DMS53 (cell line): ENCODE data around the gene ENTPD8.
"Not testable (repeated sequence)": the region's sequence is repeated elsewhere in the genome, so short reads cannot be mapped to it uniquely, and the experiment has no call there.

ENCODE experiments used
- DNase-seq: peaks from one replicate; lab custom pipeline; 2025; lab: John Stamatoyannopoulos, UW

ENTPD8 gene

GRCh38 chr9:137411645-137412380 lies 29.3 kb downstream of the ENTPD8 start:
- DNase-seq: no peak

- DNase-seq: no peak
Observed at GRCh38 chr9:137411260-137411644, 29.9 kb downstream of the ENTPD8 start.

GRCh38 chr9:137410891-137411249 lies 30.3 kb downstream of the ENTPD8 start:
- no peak for DNase-seq

GRCh38 chr9:137410236-137410890 lies 30.8 kb downstream of the ENTPD8 start:
- not testable (repeated sequence) for DNase-seq

GRCh38 chr9:137409515-137409914 lies 31.6 kb downstream of the ENTPD8 start:
- DNase-seq: no peak

GRCh38 chr9:137408651-137409405 lies 32.3 kb downstream of the ENTPD8 start:
- DNase-seq: no peak

GRCh38 chr9:137407590-137408300 lies 33.4 kb downstream of the ENTPD8 start:
- DNase-seq: no peak

- DNase-seq: peak; percentile 88
Observed at GRCh38 chr9:137406876-137407589, 34.1 kb downstream of the ENTPD8 start.

GRCh38 chr9:137406085-137406760 lies 34.9 kb downstream of the ENTPD8 start:
- no peak for DNase-seq

GRCh38 chr9:137405677-137406081 lies 35.5 kb downstream of the ENTPD8 start:
- DNase-seq: no peak

- no peak for DNase-seq
Observed at GRCh38 chr9:137404961-137405567, 36.1 kb downstream of the ENTPD8 start.

- no peak for DNase-seq
Observed at GRCh38 chr9:137403269-137403668, 37.9 kb downstream of the ENTPD8 start.

- no peak for DNase-seq
Observed at GRCh38 chr9:137402746-137403145, 38.4 kb downstream of the ENTPD8 start.

GRCh38 chr9:137398561-137399468 lies 42.3 kb downstream of the ENTPD8 start:
- no peak for DNase-seq

- no peak for DNase-seq
Observed at GRCh38 chr9:137397675-137398423, 43.3 kb downstream of the ENTPD8 start.

GRCh38 chr9:137396634-137397367 lies 44.4 kb downstream of the ENTPD8 start:
- no peak for DNase-seq

- DNase-seq: no peak
Observed at GRCh38 chr9:137396227-137396626, 44.9 kb downstream of the ENTPD8 start.

- DNase-seq: no peak
Observed at GRCh38 chr9:137395666-137396010, 45.5 kb downstream of the ENTPD8 start.
